ENCODE results near the gene SYCE1L.

SYCE1L gene

DNA sequence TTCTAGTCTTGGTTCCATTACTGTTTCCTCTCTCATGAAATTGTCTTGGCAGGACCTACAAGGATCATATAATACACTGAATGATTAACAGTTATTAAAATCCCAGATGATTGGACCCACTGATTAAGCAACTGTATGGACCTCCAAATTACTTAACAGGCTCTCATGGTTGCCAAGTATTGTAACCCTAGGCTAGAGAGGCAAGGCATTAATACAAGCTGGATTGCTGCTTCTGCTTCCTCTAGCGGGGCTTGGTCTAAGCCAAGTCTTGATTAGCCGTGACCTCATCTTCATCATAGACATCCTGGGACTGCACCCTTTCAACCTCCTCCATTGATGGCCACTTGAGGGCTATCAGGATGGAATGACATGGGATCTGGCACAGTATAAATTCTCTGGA is 46.9 kb downstream of the SYCE1L start:
- no peak for DNase-seq (ENCODE audit: low read depth in 1 of 2, low spot score in 1 of 2)

- DNase-seq (ENCODE audit: low read depth in 1 of 2, low spot score in 1 of 2): no peak
Measured at GRCh38 chr16:77250400-77250799, 51.2 kb downstream of the SYCE1L start.

All from activated T-helper 1 cell treated with anti-CD3 and anti-CD28 coated beads, Interleukin-2, amount 50 U/mL, for 16 hours (primary cell).